ENCODE data around the gene SPOP. TPM values are rescaled to one million over a fixed set of nuclear protein-coding genes. Genes with fewer than 3 reads are reported as not detected.

Gene SPOP
- total and polyA plus RNA-seq, 2 experiments from 2014 or later = 13.9 to 18.6 TPM

GRCh38 chr17:49624896-49625295 lies 53.0 kb downstream of the SPOP start (continued):
- TF ChIP-seq CTCF (conservative IDR thresholded peaks at IDR 0.05; ENCODE audit: low read depth in 2 of 2) = no peak
- TF ChIP-seq ZNF331 (CRISPR knock-in tag; IDR thresholded peaks at IDR 0.05; ENCODE audit: low read depth) = no peak
- TF ChIP-seq EZH2phosphoT487 (IDR thresholded peaks at IDR 0.05; ENCODE audit: unreplicated experiment) = no peak
- no peak for TF ChIP-seq JUNB (IDR thresholded peaks at IDR 0.05; ENCODE audit: unreplicated experiment)
- TF ChIP-seq POLR2AphosphoS5 (IDR thresholded peaks at IDR 0.05; ENCODE audit: low read depth) = no peak
- no peak for TF ChIP-seq EZH2 (IDR thresholded peaks at IDR 0.05; ENCODE audit: low read depth, unreplicated experiment)
- TF ChIP-seq ETS1 (IDR thresholded peaks at IDR 0.05) = no peak
- no peak for TF ChIP-seq NANOG (IDR thresholded peaks at IDR 0.05; ENCODE audit: borderline replicate concordance)

- no peaks in the 10 kb centered on the region for H3K9me2 ChIP-seq (ENCODE audit: insufficient read depth)
- Mint-ChIP-seq H3K27ac (no peak overlapping the region), H3K9me3 (no peaks in the 10 kb centered on the region), H3K4me1 (no peaks in the 10 kb centered on the region), H3K27me3 (ENCODE audit: insufficient read depth, low read depth, poor library complexity) (no peaks in the 10 kb centered on the region), H3K36me3 (ENCODE audit: low read depth) (peaks cover 27% of the 10 kb centered on the region), H3K4me3 (no peak overlapping the region)
- H3K27ac ChIP-seq (ENCODE audit: low read depth) = no peak overlapping the region
- H2AFZ ChIP-seq = no peak overlapping the region
- ATAC-seq (no peak), DNase-seq (ENCODE audit: low spot score) (no peak)
- H3K4me2 ChIP-seq = no peak overlapping the region
- H4K20me1 ChIP-seq (replicated peaks; ENCODE audit: insufficient read depth) = no peaks in the 10 kb centered on the region; the same call in none of the 2 replicates
- no peaks in the 10 kb centered on the region for H3F3A ChIP-seq (replicated peaks; ENCODE audit: low read depth)
- H3K36me3 ChIP-seq (ENCODE audit: insufficient read depth) = peaks cover 10% of the 10 kb centered on the region; the same call in 1 of the 2 replicates
- H3K4me3 ChIP-seq = no peak overlapping the region
- H3K4me1 ChIP-seq (ENCODE audit: insufficient read depth) = no peaks in the 10 kb centered on the region
- no peaks in the 10 kb centered on the region for H3K27me3 ChIP-seq (ENCODE audit: insufficient read depth)
- peaks cover 11% of the 10 kb centered on the region for H3K79me2 ChIP-seq (replicated peaks; ENCODE audit: insufficient read depth)
- TF ChIP-seq EZH2 (IDR thresholded peaks at IDR 0.05; ENCODE audit: low read depth, unreplicated experiment) = no peak
- TF ChIP-seq ZNF462 (CRISPR knock-in tag; IDR thresholded peaks at IDR 0.05) = no peak
- no peak for TF ChIP-seq CTCF (conservative IDR thresholded peaks at IDR 0.05; ENCODE audit: low read depth in 2 of 2)
These were observed 55.9 kb downstream of the SPOP start for GRCh38 chr17:49621946-49622529.

Data from GM23338 (cell line).